CD4-positive, alpha-beta T cell (primary cell): ENCODE data around the gene SOWAHA. TPM values are rescaled to one million over a fixed set of nuclear protein-coding genes. Genes with fewer than 3 reads are reported as not detected.

Source experiments
- ATAC-seq: fragments of 200-7000 bp; cut with Tn5 transposase; one replicate; pipeline ENCODE4 v1.10.0; 2022; ENCODE audit warnings: mild to moderate bottlenecking; ENCODE audit not compliant: poor library complexity
- CTCF ChIA-PET: fragments of 350-600 bp; sonication (Branson Sonifier 250); formaldehyde crosslinking; loops from one replicate; lab custom pipeline; 2021; ENCODE audit warnings: antibody characterized with exemption, inconsistent platforms; lab: Charles Lee
- POLR2A ChIA-PET: fragments of 350-600 bp; sonication (Branson Sonifier 250); formaldehyde crosslinking; loops from one replicate; lab custom pipeline; 2021; ENCODE audit warnings: antibody characterized with exemption, inconsistent platforms; lab: Charles Lee
- DNase-seq, 14 experiments: peaks; one replicate each; pipeline ENCODE4 v3.0.0-alpha.2; 2013 to 2020; ENCODE audit warnings: mixed read lengths in 2 of 14
- H3K27ac ChIP-seq, 2 donors: one replicate each; pipeline versions ENCODE4 v1.5.1 to v1.7.0; 2013; ENCODE audit warnings: low read length in 2 of 2, low read depth in 1 of 2, mild to moderate bottlenecking in 1 of 2
- H3K27me3 ChIP-seq, 2 experiments: 1 replicate in 1 of 2; 2 replicates in 1 of 2; pipeline versions ENCODE4 v1.6.1 to v1.7.0; 2013; ENCODE audit warnings: low read length in 2 of 2, control low read depth in 1 of 2, mild to moderate bottlenecking in 1 of 2, moderate library complexity in 1 of 2; ENCODE audit not compliant: insufficient read depth in 2 of 2, control insufficient read depth in 1 of 2
- H3K36me3 ChIP-seq: one replicate; pipeline ENCODE4 v1.6.1; 2013; ENCODE audit warnings: low read length, control low read depth; ENCODE audit not compliant: insufficient read depth
- H3K4me1 ChIP-seq: one replicate; pipeline ENCODE4 v1.6.1; 2013; ENCODE audit warnings: low read length, control low read depth; ENCODE audit not compliant: insufficient read depth
- H3K4me3 ChIP-seq: one replicate; pipeline ENCODE4 v1.5.1; 2013; ENCODE audit warnings: mild to moderate bottlenecking, low read length, moderate library complexity
- H3K9me3 ChIP-seq, 2 experiments: 1 replicate in 1 of 2; 2 replicates in 1 of 2; pipeline versions ENCODE4 v1.6.1 to v1.7.0; 2013; ENCODE audit warnings: low read length in 2 of 2, mild to moderate bottlenecking in 2 of 2, control low read depth in 1 of 2, moderate library complexity in 1 of 2; ENCODE audit not compliant: control insufficient read depth in 1 of 2, insufficient read depth in 1 of 2
- H3K27ac Mint-ChIP-seq: one replicate; pipeline ENCODE4 v1.8.0; 2020; ENCODE audit warnings: mixed read lengths
- H3K27me3 Mint-ChIP-seq: one replicate; pipeline ENCODE4 v1.8.0; 2021; ENCODE audit warnings: mixed read lengths
- H3K36me3 Mint-ChIP-seq: one replicate; pipeline ENCODE4 v1.8.0; 2021; ENCODE audit warnings: low read depth, mixed read lengths
- H3K4me1 Mint-ChIP-seq: one replicate; pipeline ENCODE4 v1.8.0; 2021; ENCODE audit warnings: low read depth, mixed read lengths
- H3K4me3 Mint-ChIP-seq: one replicate; pipeline ENCODE4 v1.8.0; 2020; ENCODE audit warnings: mild to moderate bottlenecking, mixed read lengths
- H3K9me3 Mint-ChIP-seq: one replicate; pipeline ENCODE4 v1.8.0; 2020; ENCODE audit warnings: mixed read lengths
- intact Hi-C, 2 experiments: fragments of 100-400 bp; cut with DNase I in 1 of 2; cut with micrococcal nuclease in 1 of 2; formaldehyde crosslinking; loops; one replicate each; pipeline versions ENCODE4 v1.15.1 to v1.9.0; 2023 to 2025; cut with DNase I, micrococcal nuclease
- total RNA-seq, 174 experiments: library from RNA in 2 of 174; stranded (reverse) in 2 of 174; gene quantifications; one replicate each; pipeline ENCODE4 v1.2.3 and lab custom pipeline; 2021 to 2026
- TF ChIP-seq, protein P1 (sequence below): fragments of 200-600 bp; IDR thresholded peaks from one replicate; pipeline ENCODE4 v1.8.0; 2022; ENCODE audit warnings: antibody characterized with exemption, mild to moderate bottlenecking

Gene SOWAHA
- total RNA-seq, 2 experiments from 2014 or later, result not detected

DNA sequence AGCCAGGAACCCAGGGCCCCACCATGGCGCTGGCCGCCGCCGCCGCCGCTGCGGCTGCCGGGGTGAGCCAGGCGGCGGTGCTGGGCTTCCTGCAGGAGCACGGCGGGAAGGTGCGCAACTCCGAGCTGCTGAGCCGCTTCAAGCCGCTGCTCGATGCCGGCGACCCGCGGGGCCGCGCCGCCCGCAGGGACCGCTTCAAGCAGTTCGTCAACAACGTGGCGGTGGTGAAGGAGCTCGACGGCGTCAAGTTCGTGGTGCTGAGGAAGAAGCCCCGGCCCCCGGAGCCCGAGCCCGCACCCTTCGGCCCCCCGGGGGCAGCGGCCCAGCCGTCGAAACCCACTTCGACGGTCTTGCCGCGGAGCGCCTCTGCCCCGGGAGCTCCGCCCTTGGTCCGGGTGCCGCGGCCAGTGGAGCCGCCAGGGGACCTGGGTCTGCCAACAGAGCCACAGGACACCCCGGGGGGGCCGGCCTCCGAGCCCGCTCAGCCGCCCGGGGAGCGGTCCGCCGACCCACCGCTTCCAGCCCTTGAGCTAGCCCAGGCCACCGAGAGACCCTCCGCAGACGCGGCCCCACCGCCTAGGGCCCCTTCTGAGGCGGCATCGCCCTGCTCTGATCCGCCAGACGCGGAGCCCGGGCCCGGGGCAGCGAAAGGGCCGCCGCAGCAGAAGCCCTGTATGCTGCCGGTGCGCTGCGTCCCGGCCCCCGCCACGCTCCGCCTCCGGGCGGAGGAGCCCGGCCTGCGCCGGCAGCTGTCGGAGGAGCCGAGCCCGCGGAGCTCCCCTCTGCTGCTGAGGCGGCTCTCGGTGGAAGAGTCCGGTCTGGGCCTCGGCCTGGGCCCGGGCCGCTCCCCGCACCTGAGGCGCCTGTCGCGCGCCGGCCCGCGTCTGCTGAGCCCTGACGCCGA lies 749 bp downstream of the SOWAHA start:
- Mint-ChIP-seq H3K27ac (no peak overlapping the region), H3K4me3 (no peak overlapping the region), H3K27me3 (peaks cover 54% of the 10 kb centered on the region), H3K4me1 (peaks cover 16% of the 10 kb centered on the region), H3K36me3 (no peaks in the 10 kb centered on the region), H3K9me3 (no peaks in the 10 kb centered on the region)
- intact Hi-C loops, result no loop called here
- no peak overlapping the region for H3K27ac ChIP-seq
- H3K9me3 ChIP-seq, result no peaks in the 10 kb centered on the region
- H3K4me3 ChIP-seq, result peak overlapping the region; percentile 12
- peak in 7 of 14 experiments; percentile 14 to 67 (median 35) for DNase-seq
- peak; percentile 70 for ATAC-seq
- POLR2A ChIA-PET, result interaction anchor here (0.7 to 1.6 kb wide), 5 partner anchors 16 to 257 kb away, joined by 3 to 6 read pairs (median 4); partner anchors contain the start of genes CCNI2, KIF3A and RAD50
- CTCF ChIA-PET, result interaction anchor here (0.9 to 1.1 kb wide), 2 partner anchors 12 to 15 kb away, joined by 3 to 4 read pairs; no protein-coding TSS in a partner anchor
- TF ChIP-seq, protein P1, sequence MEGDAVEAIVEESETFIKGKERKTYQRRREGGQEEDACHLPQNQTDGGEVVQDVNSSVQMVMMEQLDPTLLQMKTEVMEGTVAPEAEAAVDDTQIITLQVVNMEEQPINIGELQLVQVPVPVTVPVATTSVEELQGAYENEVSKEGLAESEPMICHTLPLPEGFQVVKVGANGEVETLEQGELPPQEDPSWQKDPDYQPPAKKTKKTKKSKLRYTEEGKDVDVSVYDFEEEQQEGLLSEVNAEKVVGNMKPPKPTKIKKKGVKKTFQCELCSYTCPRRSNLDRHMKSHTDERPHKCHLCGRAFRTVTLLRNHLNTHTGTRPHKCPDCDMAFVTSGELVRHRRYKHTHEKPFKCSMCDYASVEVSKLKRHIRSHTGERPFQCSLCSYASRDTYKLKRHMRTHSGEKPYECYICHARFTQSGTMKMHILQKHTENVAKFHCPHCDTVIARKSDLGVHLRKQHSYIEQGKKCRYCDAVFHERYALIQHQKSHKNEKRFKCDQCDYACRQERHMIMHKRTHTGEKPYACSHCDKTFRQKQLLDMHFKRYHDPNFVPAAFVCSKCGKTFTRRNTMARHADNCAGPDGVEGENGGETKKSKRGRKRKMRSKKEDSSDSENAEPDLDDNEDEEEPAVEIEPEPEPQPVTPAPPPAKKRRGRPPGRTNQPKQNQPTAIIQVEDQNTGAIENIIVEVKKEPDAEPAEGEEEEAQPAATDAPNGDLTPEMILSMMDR, result no peak
- peaks cover 16% of the 10 kb centered on the region for H3K4me1 ChIP-seq
- H3K36me3 ChIP-seq, result no peaks in the 10 kb centered on the region
- H3K27me3 ChIP-seq, result peaks cover 23 to 47% of the 10 kb centered on the region in 2 experiments

DNA sequence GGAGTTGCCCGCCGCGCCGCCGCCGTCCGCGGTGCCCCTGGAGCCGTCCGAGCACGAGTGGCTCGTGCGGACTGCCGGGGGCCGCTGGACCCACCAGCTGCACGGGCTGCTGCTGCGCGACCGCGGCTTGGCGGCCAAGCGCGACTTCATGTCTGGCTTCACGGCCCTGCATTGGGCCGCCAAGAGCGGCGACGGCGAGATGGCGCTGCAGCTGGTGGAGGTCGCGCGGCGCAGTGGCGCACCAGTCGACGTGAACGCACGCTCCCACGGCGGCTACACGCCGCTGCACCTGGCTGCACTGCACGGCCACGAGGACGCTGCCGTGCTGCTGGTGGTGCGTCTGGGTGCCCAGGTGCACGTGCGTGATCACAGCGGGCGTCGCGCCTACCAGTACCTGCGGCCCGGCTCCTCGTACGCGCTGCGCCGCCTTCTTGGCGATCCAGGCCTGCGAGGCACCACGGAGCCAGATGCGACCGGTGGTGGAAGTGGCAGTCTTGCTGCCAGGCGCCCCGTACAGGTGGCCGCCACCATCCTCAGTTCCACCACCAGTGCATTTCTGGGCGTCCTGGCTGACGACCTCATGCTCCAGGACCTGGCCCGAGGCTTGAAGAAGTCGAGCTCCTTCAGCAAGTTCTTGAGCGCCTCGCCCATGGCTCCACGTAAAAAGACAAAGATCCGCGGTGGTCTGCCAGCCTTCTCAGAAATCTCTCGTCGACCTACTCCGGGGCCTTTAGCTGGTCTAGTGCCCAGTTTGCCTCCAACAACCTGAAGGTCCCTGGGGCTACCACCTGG lies 1.6 kb downstream of the SOWAHA start:
- CTCF ChIA-PET, result interaction anchor here (1.0 to 1.5 kb wide), 4 partner anchors 9 to 68 kb away, joined by 3 to 5 read pairs (median 4); partner anchors contain the start of gene CCNI2
- intact Hi-C loops, result no loop called here
- H3K27me3 ChIP-seq, result peaks cover 29 to 38% of the 10 kb centered on the region in 2 experiments

More for the DNA sequence above, 1.6 kb downstream of the SOWAHA start:
- H3K9me3 ChIP-seq, result peaks cover 0 to 5% of the 10 kb centered on the region in 2 experiments
- no peaks in the 10 kb centered on the region for H3K36me3 Mint-ChIP-seq
- POLR2A ChIA-PET, result interaction anchor here (0.9 to 1.6 kb wide), 3 partner anchors 15 to 258 kb away, joined by 3 to 5 read pairs (median 3); partner anchors contain the start of genes CCNI2 and RAD50
- peaks cover 22% of the 10 kb centered on the region for H3K4me1 ChIP-seq
- TF ChIP-seq, protein P1, result no peak
- no peak overlapping the region for H3K4me3 ChIP-seq
- DNase-seq (peak in 2 of 14 experiments; percentile 13 to 30), ATAC-seq (no peak)
- H3K27ac ChIP-seq, result no peak overlapping the region
- no peaks in the 10 kb centered on the region for H3K9me3 Mint-ChIP-seq
- H3K27me3 Mint-ChIP-seq, result peaks cover 54% of the 10 kb centered on the region
- H3K27ac Mint-ChIP-seq, result no peak overlapping the region
- H3K36me3 ChIP-seq, result no peaks in the 10 kb centered on the region
- H3K4me1 Mint-ChIP-seq, result peaks cover 23% of the 10 kb centered on the region
- peak overlapping the region; percentile 62 for H3K4me3 Mint-ChIP-seq
